Panc1 (cell line): ENCODE measurements around the gene UTP3.

Experiments
- POLR2AphosphoS5 ChIP-seq: IDR thresholded peaks from 2 replicates; pipeline ENCODE4 v1.6.1; 2012; ENCODE audit warnings: mild to moderate bottlenecking, low read depth, low read length, moderate library complexity
- SIN3A ChIP-seq: IDR thresholded peaks from 2 replicates; pipeline ENCODE4 v1.6.1; 2012; ENCODE audit warnings: low read depth, mild to moderate bottlenecking, low read length, moderate library complexity, borderline replicate concordance; ENCODE audit not compliant: insufficient read depth
- TF ChIP-seq, protein P1 (sequence below): fragments of 450-650 bp; IDR thresholded peaks from 2 replicates; pipeline ENCODE4 v1.5.1; 2017; ENCODE audit warnings: mild to moderate bottlenecking

DNA sequence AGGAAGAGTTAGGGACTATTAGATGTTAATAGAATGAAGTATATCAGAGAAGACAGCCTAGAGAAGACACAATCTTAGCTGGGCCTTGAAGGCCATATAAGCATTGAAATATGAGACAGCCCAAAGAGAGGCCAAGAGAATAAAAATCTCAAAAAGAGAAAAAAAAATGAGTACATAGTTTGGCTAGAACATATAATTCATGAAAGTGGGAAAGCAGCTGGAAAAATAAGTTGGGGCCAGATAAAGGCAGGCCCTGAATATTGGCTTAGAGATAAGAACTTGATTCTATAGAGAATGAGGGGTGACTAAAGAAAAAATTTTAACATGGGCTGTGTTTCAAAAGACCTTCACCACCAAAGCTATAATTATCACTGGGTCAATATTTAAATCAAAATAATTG lies 7.4 kb upstream of the UTP3 start:
- TF ChIP-seq, protein P1, sequence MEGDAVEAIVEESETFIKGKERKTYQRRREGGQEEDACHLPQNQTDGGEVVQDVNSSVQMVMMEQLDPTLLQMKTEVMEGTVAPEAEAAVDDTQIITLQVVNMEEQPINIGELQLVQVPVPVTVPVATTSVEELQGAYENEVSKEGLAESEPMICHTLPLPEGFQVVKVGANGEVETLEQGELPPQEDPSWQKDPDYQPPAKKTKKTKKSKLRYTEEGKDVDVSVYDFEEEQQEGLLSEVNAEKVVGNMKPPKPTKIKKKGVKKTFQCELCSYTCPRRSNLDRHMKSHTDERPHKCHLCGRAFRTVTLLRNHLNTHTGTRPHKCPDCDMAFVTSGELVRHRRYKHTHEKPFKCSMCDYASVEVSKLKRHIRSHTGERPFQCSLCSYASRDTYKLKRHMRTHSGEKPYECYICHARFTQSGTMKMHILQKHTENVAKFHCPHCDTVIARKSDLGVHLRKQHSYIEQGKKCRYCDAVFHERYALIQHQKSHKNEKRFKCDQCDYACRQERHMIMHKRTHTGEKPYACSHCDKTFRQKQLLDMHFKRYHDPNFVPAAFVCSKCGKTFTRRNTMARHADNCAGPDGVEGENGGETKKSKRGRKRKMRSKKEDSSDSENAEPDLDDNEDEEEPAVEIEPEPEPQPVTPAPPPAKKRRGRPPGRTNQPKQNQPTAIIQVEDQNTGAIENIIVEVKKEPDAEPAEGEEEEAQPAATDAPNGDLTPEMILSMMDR = no peak
- no peak for TF ChIP-seq SIN3A
- no peak for TF ChIP-seq POLR2AphosphoS5
